Measurements from ENCODE around the gene GTPBP2.
A peak's percentile ranks its signal among the peaks of the same experiment; 100 is the strongest.

DNA sequence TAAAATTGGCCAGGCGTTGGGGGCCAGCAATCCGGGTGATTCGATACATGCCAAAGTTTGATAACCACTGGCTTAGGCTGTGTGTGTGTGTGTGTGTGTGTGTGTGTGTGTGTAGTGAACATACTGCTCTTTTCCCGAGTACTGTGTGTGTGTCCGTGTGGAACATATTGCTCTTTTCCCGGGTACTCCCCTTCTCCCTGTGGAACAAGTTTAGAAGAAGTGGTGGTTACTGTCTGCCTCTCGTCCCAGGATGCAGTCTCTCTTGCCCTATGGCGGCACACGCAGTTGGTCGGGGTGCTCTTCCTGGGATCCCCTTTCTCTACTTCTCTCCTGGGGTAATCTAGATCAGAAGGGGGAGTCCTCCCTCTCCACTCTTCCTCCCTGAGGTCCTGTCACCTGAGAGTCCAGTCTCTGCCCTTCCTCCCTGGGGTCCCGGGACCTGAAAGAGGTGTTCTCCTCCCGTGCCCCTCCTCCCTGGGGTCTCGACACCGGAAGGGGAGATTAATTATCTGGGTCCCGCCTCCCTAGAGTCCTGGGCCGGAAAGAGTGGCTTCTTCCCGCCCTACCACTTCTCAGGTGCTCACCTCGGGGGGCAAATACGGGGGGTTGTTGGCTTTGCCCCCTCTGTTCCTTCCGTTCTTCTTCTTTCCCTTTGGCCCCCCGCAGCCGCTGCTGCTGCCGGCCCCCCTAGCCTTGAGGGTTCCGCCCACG is 516 bp downstream of the GTPBP2 start:
- TF ChIP-seq POLR2A (IDR thresholded peaks at IDR 0.05; ENCODE audit: low read length): peak; percentile 51
- no peak for TF ChIP-seq GATA1 (IDR thresholded peaks at IDR 0.05; ENCODE audit: low read depth, low read length)

Data from erythroblast (primary cell).